ENCODE data around the gene ACSS1.

Gene ACSS1

GRCh38 chr20:25031241-25031640 lies 26.7 kb downstream of the ACSS1 start:
- no peak overlapping the region for H3K4me3 ChIP-seq (ENCODE audit: low read depth, low read length)
- no peak for DNase-seq (ENCODE audit: low read depth)

GRCh38 chr20:25030649-25031207 lies 27.2 kb downstream of the ACSS1 start:
- no peak overlapping the region for H3K4me3 ChIP-seq (ENCODE audit: low read depth, low read length)
- DNase-seq (ENCODE audit: low read depth), result no peak
- TF ChIP-seq POLR2A (IDR thresholded peaks at IDR 0.05; ENCODE audit: extremely low read depth, insufficient read length), result no peak
- no peak for TF ChIP-seq CTCF (IDR thresholded peaks at IDR 0.05; ENCODE audit: low read depth, low read length)
- no peak for TF ChIP-seq MYC (IDR thresholded peaks at IDR 0.05; ENCODE audit: low read depth, low read length)
- TF ChIP-seq, protein P1, sequence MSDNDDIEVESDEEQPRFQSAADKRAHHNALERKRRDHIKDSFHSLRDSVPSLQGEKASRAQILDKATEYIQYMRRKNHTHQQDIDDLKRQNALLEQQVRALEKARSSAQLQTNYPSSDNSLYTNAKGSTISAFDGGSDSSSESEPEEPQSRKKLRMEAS (IDR thresholded peaks at IDR 0.05; ENCODE audit: low read depth, low read length), result no peak

More at GRCh38 chr20:25031241-25031640, 26.7 kb downstream of the ACSS1 start:
- no peak for TF ChIP-seq MYC (IDR thresholded peaks at IDR 0.05; ENCODE audit: low read depth, low read length)
- no peak for TF ChIP-seq POLR2A (IDR thresholded peaks at IDR 0.05; ENCODE audit: extremely low read depth, insufficient read length)
- TF ChIP-seq, protein P1 (IDR thresholded peaks at IDR 0.05; ENCODE audit: low read depth, low read length), result no peak
- TF ChIP-seq CTCF (IDR thresholded peaks at IDR 0.05; ENCODE audit: low read depth, low read length), result no peak

- H3K4me3 ChIP-seq (ENCODE audit: low read depth, low read length), result no peak overlapping the region
- TF ChIP-seq CTCF (IDR thresholded peaks at IDR 0.05; ENCODE audit: low read depth, low read length) (no peak), MYC (IDR thresholded peaks at IDR 0.05; ENCODE audit: low read depth, low read length) (no peak), POLR2A (IDR thresholded peaks at IDR 0.05; ENCODE audit: extremely low read depth, insufficient read length) (no peak)
- TF ChIP-seq, protein P1 (IDR thresholded peaks at IDR 0.05; ENCODE audit: low read depth, low read length), result no peak
- DNase-seq (ENCODE audit: low read depth), result no peak
Measured at GRCh38 chr20:25030007-25030648, 27.8 kb downstream of the ACSS1 start.

DNA sequence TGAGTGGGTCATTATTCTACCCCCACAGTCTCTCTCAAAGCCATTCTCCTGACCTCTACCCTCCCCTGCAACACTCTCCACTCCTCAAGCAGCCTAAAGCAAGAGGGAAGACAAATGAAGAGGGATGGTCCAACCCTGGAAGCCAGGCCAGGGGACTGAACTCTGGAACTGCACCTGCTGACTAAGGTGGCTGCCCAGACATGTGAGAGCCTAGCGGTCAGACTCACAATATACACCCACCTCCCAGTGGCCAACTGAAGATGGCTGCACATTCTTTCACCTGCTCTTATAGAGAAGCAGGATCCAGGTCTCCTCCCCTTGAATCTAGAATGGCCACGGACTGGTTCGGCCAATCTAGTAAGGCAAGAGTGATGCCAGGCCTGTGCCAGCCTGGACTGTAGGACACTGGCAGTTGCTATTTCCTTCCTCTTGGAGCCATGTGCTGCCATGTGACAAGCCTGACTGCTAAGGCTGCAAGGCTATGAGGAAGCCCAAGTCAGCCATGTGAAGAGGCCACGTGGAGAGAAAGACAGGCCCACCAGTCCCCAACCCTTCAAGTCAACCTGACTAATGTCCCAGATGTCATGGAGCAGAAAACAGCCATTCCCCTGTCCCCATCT lies 31.8 kb downstream of the ACSS1 start:
- H3K4me3 ChIP-seq (ENCODE audit: low read depth, low read length), result no peak overlapping the region
- DNase-seq (ENCODE audit: low read depth), result no peak
- TF ChIP-seq, protein P1 (IDR thresholded peaks at IDR 0.05; ENCODE audit: low read depth, low read length), result peak; percentile 75
- no peak for TF ChIP-seq CTCF (IDR thresholded peaks at IDR 0.05; ENCODE audit: low read depth, low read length)

DNA sequence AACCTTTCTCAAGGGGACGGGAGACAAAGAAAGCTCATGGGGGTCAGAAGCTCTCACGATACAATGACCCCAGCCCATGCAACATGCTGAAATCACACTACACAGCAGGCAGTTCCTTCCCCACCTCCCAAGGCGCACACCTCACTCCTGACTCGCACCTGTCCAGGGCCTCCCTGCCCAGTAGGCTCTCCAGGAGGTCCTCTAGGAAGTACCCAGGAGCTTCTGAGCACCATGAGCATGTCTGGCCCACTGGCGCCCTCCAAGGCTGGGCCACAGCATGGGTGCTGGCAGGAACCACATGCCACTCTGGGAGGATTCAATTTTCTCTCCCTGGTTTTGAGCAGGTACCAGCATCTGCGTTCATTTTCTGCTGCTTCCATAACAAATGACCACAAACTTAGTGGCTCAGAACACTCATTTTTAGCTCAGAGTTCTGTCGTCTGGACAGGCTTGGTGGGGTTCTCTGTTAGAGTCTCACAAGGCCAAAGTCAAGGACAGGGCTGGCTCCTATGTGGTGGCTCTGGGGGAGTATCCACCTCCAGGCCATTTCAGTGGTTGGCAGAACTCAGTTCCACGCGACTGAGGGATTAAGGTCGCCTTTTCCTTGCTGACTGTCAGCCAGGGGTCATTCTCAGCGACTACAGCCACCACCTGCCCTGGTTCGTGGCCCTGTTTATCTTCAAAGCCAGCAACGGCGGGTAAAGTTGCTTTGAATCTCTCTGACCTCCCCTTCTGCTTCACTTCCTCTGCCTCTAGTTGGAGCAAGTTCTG lies 32.7 kb downstream of the ACSS1 start:
- TF ChIP-seq, protein P1 (IDR thresholded peaks at IDR 0.05; ENCODE audit: low read depth, low read length), result no peak
- TF ChIP-seq POLR2A (IDR thresholded peaks at IDR 0.05; ENCODE audit: extremely low read depth, insufficient read length) (no peak), CTCF (IDR thresholded peaks at IDR 0.05; ENCODE audit: low read depth, low read length) (no peak), MYC (IDR thresholded peaks at IDR 0.05; ENCODE audit: low read depth, low read length) (no peak)
- no peak for DNase-seq (ENCODE audit: low read depth)
- H3K4me3 ChIP-seq (ENCODE audit: low read depth, low read length), result no peak overlapping the region
